Measurements from ENCODE around the gene P2RX2.
"Not testable (repeated sequence)": the region's sequence is repeated elsewhere in the genome, so short reads cannot be mapped to it uniquely, and the experiment has no call there.

The P2RX2 gene

DNA sequence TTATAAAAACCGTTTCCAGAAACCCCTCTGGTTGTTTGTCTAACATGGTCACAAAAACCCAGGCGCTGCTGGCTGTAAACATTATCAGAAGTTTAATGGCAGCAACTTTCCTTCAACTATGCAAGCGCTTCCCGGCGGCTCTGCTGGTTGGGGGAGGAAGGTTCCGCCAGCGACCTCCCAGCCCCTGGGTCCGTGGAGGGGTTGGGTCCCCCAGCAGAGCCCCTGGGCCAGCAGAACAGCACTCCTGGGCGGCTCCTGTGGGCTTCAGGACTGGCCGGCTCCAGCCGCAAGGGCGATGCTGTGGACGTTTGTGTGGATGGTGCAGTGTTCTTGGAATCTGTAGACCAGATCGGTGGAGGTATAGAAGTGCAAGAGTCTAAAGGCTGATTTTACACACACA lies 34.1 kb upstream of the P2RX2 start:
- DNase-seq: no peak

DNA sequence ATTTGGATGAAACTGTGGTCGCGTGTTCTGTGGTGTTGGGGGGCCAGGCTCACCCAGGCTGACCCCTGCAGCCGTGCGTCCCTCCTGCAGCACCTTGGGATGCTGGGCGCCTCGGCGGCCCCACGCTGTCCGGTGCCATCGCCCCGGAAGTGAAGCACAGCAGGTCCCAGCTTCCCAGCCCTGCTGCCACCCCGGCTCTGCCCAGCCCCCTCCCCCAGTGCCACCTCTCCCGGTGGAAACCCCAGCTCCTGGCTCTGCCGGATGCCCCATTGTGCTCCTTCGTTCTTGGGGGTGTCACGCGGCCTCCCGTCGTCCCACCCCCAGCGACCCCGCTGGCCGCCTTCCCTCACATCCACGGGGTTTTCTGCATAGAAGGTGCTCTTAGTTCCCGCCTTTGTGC lies 33.4 kb upstream of the P2RX2 start:
- DNase-seq: no peak

DNA sequence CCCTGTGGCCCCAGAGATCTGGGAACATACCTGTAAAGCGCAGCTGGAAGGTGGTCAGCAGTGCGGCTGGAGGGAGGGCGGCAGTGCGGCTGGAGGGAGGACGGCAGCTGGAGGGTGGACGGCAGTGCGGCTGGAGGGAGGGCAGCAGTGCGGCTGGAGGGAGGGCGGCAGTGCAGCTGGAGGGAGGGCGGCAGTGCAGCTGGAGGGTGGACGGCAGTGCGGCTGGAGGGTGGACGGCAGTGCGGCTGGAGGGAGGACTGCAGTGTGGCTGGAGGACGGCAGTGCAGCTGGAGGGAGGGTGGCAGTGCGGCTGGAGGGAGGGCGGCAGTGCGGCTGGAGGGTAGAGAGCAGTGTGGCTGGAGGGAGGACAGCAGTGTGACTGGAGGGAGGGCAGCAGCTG lies 31.6 kb upstream of the P2RX2 start:
- DNase-seq: no peak

DNA sequence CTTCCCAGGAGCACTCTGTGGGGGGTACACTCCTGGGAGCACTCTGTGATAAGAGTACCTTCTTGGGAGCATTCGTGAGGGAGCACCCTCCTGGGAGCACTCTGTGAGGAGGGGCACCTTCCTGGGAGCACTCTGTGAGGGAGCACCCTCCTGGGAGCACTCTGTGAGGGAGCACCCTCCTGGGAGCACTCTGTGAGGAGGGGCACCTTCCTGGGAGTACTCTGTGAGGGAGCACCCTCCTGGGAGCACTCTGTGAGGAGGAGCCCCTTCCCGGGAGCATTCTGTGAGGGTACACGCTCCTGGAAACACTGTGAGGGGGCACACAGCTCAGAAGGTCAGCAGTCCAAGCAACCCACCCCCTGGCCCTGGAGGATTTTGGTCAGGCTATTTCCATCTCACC lies 30.8 kb upstream of the P2RX2 start:
- DNase-seq: no peak

DNA sequence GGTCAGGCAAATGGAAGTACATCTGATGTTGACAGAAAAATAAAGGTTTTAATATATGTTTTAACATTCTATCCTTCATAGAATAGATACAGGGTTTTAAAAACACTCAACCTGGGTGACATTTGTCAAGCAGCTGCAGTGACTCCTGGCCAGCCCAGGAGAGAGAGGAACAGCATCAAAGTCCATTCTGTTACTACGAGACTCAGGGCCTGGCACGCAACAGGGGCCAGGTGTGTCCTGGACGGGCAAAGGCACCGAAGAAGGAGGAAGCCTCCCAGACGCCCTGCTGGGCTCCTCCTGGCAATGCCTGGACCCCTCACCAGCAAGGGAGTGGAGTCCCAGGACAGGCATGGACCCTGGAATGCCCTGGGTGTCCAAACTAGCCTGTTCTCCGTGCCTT lies 30.3 kb upstream of the P2RX2 start:
- no peak for DNase-seq

DNA sequence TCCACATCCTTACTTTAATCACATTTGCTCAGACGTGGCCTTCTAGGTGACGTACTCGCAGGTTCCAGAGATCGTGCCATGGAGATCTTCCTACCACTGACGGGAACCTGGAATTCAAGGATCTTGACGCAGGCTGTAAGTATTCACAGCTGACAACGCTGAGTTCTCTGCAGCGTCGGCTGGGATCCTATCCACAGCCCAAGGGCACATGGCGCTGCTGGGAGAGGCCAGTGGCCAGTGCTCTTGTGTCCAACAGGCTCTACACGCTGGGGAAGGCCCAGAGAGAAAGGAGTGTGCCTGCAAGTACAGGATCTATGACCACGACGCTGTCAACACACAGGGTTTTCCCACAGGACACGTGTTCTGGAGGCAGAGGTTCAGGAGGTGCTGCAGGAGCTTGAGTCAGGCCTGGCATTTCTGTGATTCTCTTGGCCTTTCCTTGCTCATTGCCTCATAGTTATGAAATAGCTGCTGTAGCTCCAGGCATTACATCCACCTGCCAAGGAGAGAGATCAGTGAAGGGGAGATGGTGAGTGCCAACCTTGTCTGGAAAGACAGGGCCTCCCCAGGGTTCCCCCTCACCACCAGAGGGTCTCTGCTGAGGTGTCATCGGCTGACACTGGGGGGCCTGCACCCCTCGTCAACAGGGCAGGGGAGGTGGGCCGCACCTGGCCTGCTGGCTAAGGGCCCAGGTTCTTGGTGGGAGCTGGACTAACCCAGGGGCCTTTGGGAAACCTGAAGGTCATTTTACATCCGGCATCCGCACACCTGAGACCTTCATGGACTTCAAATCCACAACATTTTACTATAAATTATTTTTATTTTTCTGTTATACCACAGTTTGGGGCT lies 29.5 kb upstream of the P2RX2 start:
- DNase-seq: no peak

DNA sequence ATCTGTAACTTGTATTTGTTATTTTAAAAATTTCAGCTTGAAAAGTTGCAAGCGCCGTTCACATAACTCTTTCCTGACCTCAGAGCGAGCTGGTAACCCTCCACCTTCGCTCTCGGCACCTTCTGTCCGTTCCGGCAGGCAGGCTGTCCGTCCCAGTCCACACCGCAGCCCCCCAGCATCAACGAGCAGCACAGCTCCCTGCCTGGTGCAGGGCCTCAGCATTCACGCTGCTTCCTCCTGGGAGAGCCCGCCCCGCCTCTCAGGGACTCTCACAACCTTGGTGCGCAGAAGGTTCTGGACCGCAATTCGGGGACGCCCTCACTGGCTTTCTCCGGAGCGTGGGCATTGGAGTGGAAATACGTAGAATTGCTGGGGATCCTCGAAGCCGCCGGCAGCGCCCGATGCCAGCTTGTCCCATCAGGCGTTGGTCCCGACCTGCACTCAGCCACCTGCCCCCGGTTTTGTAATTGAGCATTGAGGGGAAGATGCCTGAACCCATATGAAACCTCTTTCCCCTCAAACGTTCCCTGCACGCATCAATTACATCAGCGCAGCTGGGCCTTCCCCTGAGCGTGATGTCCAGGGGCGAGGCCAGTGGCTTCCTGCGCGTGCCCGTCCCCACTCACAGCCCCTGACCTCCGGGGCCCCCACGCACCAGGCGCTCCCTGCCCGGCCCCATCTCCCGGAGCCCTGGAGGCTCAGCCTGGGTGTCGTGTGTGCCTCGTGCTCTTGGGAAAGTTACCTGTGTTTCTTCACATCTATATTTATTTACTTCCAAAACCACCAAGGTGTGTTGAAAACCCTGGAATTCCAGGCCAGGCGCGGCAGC lies 27.3 kb upstream of the P2RX2 start:
- no peak for DNase-seq

DNA sequence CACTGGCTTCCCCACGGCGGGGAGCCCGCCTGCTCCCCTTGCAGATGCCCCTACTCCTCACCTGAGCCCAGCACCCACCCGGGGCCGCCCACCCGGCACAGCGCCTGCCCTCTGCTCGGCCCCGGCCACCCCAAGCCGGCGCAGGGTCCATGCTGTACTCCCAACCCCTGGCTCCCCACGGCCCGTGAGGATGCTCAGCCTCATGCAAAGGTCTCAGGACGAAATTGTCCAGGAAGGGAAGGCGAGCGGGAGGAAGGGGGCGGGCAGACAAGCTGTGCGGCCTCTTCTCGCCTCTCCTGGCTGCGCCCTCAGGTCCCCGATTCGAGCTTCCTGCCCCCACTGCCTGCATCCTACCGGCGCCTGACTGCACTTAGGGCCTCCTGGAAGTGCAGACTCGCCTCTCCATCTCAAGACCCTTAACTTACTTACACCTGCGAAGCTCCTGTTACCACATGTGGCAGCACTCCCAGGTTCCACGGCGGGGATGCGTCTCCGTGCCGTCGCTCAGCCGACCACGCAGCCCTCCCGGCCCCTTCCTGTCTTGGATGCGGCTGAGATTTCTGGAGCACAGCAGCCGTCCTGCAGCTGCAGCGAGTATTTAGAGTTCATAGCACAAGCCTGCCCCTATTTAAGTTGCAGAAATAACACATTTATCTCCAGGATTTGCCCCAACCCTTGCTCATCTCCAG lies 26.1 kb upstream of the P2RX2 start:
- no peak for DNase-seq

DNA sequence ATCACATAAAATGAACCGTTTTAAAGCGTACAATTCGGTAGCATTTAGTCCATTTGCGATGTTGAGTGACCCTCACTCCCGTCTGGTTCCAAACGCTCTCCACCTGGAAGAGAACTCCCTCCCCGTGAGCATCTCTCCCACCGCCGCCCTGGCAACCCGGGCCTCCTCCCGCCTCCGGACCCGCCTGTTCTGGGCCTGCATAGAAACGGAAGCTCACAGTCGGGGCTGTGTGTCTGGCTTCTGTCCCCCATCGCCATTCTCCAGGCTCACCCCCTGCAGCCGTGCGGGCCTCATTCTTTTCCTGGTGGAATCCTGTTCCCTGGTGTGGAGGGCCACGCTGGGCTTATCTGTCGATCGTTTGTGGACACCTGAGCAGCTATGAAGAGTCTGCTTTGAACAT lies 25.5 kb upstream of the P2RX2 start:
- DNase-seq: no peak

DNA sequence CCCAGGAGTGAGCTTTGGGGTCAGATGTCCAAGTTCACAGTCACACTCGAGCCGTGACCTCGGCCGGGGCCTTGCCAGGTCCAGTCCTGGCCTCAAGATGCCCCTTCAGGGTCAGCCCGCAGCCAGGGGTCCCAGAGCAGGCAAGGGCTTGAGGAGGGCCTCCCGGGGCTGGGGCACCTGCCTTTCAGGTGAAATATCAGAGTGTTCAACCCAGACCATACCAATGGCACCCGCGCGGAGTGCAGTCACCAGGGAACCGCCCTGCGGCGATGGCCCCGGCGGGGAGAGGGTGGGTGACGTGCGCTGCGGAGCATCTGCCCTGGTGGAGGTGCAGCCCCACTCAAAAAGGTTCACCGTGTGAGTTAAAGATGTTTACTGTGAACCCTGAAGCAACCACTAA lies 25.1 kb upstream of the P2RX2 start:
- no peak for DNase-seq

DNA sequence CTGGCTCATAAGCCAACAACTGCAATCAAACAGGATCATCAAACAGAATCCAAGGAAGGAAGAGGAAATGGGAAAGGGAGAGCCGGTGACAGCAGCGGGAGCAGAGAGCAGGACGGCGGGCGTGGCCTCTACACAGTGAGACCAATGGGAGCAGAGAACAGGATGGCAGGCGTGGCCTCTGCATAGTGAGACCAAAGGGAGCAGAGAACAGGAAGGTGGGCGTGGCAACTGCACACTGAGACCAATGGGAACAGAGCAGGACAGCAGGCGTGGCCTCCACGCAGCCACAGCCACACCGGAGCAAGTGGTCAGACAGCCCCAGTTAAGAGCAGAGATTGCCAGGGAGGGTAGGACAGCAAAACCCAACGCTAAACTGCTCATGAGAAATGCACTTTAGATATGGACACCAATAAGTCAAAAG lies 24.6 kb upstream of the P2RX2 start:
- DNase-seq: peak; percentile 23

DNA sequence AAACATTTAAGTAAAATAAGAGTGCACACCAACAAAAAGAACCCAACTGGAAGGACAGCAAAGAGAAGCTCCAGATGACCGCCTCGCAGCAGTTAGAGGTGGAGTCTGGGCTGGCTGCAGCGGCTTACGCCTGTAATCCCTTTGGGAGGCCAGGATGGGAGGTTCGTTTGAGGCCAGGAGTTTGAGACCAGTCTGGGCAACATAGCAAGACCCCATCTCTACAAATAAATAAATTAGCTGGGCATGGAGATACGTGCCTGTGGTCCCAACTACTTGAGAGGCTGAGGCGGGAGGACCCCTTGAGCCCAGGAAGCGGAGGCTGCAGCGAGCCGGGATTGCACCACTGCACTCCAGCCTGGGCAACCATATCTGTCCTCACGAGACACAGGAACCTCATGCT lies 23.4 kb upstream of the P2RX2 start:
- DNase-seq: no peak

DNA sequence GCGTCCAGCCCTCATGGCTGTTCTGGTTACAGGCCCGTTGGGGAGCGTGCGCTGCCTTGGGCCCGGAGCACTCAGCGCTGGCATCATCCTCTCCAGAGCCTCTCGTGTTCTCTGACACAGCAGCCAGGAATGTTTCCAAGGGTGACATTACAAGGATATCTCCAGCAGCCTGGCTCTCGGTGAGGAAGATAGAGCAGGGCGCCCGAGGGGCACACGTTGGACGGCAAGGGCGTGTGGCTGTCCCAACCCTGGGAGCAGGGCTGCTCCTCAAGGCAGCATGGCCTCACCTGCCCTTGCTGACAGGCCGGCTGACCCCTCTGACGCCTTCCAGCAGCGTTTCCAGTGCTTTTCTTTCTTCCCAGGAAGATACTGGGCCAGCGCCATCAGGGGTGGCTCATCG lies 22.6 kb upstream of the P2RX2 start:
- DNase-seq: no peak

DNA sequence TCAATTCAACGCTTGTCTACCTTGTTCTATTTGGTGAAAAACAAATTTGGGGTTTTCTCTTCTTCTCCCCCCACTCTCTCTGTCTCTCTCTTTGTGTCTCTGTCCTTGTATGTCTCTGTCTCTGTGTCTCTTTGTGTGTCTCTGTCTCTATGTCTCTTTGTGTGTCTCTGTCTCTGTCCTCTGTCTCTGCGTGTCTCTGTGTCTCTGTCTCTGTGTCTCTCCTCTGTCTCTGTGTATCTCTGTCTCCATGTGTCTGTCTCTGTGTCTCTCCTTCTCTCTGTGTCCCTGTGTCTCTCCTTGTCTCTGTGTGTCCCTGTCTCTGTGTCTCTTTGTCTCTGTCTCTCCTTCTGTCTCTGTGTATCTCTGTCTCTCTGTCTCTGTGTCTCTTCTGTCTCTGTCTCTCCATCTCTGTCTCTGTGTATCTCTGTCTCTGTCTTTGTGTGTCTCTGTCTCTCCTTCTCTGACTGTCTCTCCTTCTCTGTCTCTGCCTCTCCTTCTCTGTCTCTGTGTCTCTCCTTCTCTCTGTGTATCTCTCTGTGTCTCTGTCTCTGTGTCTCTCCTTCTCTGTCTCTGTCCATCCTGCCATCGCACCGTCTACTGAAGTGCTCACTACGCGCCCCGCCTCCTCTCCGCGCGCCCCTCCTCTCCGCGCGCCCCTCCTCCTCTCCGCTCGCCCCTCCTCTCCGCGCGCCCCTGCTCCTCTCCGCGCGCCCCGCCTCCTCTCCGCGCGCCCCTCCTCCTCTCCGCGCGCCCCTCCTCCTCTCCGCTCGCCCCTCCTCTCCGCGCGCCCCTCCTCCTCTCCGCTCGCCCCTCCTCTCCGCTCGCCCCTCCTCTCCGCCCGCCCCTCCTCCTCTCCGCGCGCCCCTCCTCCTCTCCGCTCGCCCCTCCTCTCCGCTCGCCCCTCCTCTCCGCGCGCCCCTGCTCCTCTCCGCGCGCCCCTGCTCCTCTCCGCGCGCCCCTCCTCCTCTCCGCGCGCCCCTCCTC lies 21.0 kb upstream of the P2RX2 start:
- DNase-seq: no peak

DNA sequence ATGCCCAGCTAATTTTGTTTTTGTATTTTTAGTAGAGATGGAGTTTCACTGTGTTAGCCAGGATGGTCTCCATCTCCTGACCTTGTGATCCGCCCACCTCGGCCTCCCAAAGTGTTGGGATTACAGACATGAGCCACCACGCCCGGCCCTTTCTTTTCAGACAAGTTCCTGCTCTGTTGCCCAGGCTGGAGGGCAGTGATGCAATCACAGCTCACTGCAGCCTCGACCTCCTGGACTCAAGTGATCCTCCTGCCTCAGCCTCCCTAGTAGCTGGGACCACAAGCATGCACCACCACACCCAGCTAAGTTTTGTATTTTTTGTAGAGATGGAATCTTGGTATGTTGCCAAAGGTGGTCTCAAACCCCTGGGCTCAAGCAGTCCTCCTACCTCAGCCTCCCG lies 19.1 kb upstream of the P2RX2 start:
- DNase-seq: not testable (repeated sequence)

DNA sequence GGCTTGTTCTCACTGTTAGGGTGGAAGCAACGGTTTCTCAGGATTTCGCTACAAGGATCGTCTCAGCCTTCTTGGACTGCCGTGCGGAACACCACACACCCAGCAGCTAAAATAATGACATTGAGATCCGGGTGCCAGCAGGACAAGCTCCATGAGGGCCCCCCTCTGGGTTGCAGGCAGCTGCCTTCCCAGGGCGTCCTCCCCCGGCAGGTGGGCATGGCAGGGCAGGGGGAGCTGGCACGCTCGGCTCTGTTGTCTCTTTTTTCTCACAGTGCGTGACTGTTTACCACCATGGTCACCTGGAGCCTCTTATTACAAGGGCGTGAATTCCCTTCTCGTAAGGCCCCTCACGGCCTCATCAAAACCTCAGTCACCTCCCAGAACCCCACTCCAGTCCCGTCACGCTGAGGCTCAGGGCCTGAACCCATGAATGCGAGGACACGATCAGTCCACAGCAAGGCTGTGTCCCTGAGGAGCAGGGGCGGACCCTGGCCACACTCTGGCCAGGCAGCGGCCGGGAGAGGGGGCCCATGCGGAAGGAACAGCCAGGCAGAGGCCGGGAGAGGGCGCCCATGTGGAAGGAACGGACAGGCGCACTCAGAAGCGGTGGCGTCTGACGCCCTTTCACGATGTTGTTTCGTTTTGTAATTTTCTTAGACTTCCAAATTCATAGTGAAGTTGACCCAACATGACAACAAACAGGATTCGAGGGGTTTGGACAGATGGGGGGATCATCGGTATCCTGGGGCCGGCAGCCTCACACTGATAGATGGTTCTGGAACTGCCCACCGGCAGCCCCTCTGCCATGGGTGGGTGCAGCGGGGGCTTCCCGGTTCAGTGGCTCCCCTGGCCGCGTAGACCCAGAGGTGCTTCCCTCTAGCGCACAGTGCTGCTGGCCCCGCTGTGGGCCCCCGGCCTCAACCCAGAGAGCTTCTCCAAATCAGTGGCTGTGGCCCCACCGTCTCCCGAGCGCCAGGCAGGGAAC lies 18.2 kb upstream of the P2RX2 start:
- no peak for DNase-seq

DNA sequence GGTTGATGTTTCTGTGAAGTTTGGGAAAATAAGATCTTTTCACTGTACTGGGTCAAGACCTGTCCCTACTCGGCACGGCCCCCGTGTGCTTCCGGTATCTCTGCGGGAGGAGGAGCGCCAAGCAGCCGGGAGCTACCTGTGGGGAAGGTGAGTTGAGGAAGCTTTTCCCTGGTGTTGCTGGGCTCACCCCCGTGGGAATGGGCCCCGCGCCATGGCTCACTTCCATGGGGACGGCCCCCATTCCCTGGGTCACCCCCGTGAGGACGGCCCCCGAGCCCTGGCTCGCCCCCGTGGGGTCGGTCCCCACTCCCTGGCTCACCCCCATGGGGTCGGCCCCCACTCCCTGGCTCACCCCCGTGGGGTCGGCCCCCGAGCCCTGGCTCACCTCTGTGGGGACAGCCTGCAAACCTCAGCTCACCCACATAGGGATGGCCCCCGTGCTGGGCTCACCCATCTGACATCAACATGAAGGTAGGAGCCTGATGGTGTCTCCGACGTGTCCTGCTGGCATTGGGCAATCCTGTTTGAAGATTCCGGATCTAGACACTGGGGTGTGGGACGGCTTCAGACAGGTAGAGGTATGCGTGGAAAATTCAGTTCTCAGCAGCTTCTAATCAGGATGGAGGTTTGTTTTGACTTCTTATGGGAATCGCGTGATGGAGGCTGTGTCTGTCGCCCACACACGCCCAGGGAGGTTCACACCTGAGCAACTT lies 17.2 kb upstream of the P2RX2 start:
- DNase-seq: no peak

DNA sequence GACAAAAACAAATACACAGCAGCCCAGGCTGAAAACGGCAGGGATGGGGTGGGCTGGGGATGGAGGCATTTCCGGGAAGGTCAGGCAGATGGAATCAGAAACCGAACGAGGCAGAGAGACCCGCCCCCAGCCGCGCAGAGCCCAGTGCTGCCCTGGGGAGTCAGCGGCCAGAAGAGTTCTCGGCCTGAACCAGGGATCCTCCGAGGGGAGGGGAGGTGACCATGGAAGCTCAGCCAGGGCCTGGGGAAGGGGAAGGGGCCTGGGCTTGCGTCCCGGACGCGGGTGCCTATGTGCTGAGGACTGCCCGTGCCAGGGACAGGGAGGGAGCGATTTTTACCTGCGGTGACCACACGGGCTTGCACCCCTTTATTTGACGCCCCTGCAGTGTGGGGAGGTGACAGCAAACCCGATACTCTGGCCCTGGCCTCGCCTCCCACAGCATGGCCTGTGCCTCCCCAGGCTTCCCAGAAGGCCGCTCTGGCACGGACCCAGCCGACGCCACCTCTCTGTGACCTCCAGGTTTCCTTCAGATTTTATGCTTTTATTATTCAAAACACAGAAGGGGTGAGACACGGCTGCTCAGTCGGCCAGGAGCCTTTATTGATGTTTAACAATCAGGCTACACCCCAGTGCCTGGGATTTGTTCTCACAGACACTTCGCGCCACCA lies 15.9 kb upstream of the P2RX2 start:
- no peak for DNase-seq

DNA sequence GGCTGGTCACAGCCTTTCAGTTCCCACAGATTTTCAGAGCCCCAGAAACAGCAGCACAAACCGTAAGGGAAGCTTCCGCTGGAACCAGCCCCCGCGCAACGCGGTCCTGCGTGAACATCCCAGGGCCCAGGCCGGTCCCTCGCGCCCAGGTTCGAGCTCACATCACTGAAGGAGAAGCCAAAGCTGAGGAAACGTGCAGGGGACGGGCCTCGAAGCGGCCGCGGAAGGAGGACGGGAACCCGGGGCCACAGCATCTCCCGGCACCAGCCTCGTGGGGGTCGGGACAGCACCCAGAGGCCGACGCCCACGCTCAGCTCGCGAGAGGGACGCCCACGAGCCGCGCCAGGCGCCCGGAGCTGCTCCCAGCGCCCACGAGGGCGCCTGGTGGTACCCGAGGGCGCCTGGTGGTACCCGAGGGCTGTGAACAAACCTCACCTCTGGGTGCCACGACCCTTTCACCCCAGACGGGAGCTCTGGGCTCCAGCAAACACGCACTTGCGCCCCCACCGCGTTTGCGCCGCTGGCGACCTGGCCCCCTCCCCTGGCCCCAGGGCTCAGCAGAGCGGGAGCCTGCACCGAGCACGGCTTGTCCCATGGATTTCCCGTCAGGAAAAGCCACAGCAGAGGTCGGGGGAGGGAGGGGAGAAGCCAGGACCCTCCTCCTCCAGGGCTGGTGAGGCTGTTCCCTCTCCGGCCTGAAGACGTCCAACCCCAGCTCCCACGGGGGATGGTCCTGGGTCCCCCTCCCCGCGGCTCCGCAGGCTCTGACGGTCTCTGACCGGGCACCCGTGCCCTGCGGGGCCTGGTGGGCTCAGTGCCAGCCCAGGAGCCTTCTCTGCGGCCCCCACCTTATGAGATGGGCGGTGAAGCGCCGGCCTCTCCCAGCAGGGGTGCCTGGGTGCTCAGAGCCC lies 15.1 kb upstream of the P2RX2 start:
- no peak for DNase-seq
